NCI-H146 treated with DMSO at 0.1 percent for 48 hours (cell line): Measurements from ENCODE around the gene UBE2Q2.
A peak's percentile ranks its signal among the peaks of the same experiment; 100 is the strongest.
"Not testable (repeated sequence)": the region's sequence is repeated elsewhere in the genome, so short reads cannot be mapped to it uniquely, and the experiment has no call there.

ENCODE experiments used
- DNase-seq: peaks from one replicate; lab custom pipeline; 2025; ENCODE audit not compliant: unreplicated experiment; lab: John Stamatoyannopoulos, UW

Gene UBE2Q2

DNA sequence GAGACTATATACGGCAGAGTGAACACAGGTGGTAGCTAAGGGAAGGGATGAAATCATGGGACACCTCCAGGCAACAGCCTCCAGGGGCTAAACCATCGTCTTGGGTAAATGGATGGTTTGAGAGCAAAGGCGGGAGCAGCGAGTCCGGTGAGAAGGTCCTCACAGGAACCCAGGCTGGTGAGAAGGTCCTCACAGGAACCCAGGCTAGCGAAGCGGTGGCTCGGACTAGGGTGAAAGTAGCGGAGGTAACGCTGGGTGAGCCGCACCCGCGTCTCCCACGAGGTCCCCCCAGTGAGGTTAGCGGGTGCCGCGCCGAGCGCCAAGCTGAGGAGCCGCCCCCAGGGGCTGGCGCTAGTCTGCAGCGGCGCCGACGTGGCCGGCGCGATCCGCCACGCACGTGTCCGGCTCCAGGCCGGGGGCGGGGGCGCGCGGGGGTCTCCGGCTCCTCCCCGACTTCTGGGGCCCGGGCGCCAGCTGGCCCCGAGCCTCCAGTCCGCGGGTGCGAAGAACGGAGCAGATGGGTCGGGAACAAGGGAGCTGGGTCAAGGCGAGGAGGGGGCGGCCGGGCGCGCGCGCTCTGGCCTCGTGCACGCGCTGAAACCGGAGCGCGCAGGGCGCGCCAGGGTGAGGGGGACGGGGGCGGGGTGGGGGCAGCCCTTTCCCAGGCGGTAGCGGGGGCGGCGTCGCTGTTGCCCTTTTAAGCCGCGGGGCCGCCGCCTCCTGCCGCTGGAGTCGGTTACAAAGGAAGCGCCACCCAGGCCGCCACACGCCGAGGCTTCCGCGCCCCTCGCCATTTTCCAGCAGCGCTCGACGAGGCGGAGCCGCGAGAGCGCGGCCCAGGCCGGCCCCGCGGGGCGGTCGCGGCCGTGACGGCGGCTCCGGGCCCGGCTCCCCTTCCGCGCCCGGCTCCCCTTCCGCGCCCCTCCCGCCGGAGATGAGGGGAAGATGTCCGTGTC is at the start of gene UBE2Q2:
Gene UBE2Q2 (plus strand): TSS at position 726 of the 956 bp plus-strand sequence. CDS start 220 bp downstream, at position 946.
- DNase-seq, result peak; percentile 38

DNA sequence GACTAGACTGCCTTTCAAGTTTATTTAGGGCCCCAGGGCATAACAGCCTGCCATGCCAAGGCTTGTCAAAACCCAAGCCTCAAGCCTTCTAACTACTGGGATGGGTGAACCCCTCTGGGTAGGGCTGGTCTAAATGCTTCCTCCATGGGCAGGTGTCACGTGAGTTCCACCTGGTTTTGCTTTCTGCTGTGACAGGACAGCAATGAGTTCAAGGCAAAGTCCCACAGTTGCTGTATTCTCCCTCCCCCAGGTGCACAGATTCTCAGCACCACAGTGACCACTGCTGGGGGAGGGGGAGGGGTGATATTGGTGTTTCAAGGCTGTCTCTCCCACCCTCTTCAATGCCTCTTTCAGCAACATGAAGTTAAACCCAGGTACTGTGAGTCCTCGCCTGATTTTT is 46.9 kb upstream of the UBE2Q2 start:
- DNase-seq, result no peak

DNA sequence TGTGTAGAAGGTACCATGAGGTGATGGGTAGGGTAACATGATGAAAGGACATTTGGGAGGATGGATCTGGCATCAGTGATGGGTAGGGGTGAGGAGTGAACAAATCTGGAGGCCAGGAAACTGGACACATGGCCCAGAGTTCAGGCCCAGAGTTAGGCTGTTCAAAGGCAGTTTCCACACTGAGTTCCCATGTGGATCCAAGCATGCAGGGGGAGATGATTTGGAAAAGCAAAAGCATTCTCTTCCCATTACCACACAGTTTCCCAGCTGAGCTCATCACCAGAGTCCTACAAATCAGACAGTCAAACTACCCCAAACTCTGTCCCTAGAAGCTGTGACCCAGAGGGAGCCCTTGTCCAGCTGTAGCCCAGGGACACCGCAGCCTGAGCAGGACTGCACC is 46.1 kb upstream of the UBE2Q2 start:
- DNase-seq, result not testable (repeated sequence)

DNA sequence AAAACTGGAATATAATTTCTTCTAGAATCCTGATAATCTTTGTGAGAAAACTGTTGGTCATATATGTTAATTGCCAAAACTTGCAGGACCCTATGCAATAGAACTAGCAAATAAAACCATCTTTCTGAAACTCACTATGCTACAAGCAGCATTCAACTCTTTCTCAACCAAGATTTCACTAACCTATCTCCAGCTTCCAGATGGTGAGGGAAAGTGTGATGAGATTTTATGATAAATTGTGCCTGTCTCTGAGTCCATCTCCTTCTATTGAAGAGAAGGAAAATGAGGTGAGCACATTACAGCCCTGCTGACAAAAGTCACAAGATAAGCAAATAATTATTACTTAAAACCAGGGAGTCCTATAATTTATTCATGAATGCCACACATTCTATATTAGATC is 44.1 kb upstream of the UBE2Q2 start:
- DNase-seq, result no peak

DNA sequence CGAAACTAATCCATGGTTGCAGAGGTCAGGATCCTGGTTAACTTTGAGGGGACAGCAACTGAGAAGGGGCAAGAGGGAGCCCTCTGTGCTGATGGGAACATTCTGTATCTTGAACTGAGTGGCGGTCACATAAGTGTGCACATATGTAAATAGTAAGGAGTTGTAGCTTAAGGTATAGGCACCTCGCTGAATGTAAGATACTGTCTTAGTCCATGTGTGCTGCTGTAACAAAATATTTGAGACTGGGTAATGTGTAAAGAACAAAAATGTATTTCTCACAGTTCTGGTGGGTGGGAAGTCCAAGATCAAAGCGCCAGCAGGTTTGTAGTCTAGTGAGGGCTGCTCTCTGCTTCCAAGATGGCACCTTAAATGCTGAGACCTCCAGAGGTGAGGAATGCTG is 42.8 kb upstream of the UBE2Q2 start:
- DNase-seq, result not testable (repeated sequence)

DNA sequence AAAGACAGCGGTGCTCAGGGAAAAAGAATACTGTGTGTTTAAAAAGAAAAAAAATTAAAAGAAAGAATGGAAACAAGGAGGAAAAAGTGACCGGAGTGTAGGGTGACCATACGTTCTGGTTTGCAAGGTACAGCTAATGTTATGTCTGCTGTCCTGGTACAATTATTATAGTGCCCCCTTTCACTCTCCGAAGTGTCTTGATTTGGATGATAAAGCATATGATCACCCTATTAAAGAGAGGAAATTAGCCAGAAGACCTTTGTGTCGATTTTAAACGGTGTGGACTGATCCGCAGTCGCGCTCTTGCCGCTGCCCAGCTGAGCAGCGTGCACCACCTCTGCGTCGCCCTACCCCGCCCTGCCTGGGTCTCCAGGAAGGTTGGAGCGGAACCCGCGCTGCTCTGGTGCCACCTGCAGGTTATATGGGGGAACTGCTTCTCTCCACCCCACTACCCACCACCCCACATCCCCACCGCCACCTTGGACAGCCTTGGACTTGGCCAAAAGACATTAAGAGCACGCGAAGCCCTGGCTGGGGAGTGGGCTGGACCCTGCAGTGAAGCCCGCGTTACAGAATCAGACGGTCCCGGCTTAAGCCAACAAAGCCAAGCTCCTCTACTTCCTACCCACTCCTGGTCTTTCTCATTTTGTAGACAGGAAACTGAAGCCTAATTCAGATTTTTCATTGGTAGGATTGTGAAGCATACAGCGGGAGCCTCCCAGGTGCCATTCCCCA is 41.2 kb upstream of the UBE2Q2 start:
- DNase-seq, result peak; percentile 35

DNA sequence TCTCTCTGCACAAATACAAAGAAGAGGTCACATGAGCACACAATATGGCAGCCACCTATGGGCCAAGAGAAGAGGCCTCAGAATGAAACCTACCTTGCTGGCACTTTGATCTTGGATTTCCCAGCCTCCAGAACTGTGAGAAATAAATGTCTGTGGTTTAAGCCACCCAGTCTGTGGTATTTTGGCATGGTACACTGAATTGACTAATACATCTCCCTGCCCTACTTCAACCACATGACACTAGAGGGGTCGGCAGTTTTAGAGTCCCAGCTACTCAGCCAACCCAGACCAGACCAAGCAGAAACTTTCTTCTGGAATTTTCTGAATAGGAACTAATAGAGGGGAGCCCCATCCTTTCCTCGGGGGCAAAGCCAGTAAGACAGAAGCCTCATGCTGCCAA is 35.8 kb upstream of the UBE2Q2 start:
- DNase-seq, result not testable (repeated sequence)

DNA sequence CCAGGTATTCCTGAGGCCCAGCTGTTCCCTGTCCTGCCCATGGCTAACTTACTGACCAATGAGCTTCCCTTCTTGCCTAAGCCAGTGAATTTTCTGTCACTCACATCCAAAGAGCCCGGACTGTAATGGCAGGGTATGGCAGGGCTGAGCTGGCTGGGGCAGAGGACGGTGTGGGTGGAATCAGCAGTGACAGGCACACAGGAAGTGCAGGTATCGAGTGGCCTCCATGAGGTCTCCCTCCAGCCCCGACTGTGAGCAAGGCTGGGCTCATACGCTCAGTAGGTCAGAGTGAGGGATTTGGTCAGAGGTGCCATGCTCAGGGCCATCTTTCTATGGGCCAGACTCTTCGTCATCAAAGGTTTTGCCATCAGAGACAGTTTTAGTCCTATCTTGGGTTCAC is 35.2 kb upstream of the UBE2Q2 start:
- not testable (repeated sequence) for DNase-seq

DNA sequence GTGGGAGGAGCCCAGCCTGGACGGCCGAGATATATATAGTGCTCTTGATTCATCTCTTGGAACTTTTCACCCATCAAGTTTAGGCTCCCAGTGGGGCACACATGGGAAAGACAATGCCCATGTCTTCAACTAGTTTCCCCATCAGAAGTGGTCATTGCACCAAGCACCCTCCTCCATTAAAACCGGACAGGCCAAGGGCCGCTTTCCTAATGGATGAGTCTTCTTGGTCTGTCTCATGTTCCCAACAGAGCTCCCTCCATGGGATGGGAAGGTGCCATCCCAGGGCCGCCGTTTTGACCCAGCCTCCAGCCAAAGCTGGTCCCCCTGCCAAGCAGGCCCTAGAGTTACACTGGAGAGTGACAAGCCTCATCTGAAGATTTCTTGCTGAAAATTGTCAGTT is 34.7 kb upstream of the UBE2Q2 start:
- DNase-seq, result no peak

DNA sequence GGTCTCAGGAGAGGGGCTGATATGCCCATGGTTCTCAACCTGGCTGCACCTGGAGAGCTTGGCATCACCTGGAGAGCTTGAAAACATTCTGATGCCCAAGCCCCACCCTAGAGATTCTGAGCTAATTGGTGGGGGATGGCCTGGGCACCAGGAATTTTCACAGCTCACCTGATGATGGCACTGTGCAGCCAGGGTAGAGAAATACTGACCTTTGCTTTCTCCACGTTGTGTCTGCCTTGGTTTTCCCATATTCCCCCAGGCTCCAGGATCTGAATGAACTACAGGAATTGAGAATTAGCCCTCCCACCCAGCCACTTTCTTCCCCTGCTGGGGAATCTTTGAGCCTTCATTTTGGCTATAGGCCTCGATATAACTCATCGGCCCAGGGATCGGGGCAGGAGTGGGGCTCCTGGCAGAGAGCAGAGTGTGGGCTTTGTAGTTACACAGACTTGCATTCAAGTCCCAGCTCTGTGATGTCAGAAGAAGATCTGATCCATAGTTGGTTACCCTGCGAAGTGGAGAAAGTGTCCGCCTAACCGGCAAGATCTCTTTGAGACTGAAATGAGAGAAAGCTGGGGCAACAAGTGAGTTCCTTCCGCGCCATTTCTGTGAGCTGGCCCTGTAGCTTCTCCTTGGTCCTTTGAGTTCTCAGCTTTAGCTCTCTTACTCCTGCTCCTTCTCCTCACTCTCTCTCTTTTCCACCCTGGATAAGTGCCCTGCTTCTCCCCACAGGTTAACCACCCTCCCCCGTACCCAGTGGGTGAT is 33.1 kb upstream of the UBE2Q2 start:
- peak; percentile 12 for DNase-seq

DNA sequence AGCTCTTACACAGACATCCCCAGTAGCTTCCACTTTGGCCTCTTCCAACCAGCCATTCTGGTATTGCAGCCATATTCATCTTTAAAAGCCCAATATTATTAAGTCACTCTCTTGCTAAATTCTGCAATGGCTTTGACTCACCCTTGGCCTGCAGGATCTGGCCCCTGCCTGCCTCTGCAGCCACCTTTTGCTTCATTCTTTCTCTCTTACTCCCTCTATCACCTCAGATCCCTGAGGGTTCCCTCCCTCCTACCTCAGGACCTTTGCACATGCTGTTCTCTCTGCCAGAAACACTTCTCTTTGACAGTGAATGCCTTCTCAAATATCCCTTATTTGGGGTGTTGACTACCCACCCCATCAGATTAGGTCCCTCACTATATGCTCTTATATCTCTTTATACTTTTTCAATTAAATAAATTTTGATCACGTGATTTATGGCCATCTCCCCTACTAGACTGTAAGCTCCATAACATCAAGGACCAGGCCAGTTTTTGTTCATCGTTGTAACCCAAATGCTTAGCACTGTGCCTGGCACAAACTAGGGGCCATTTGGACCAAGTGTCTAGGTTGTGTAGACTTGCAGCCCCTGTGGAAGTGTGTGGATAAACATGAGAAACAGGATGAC is 32.3 kb upstream of the UBE2Q2 start:
- no peak for DNase-seq

DNA sequence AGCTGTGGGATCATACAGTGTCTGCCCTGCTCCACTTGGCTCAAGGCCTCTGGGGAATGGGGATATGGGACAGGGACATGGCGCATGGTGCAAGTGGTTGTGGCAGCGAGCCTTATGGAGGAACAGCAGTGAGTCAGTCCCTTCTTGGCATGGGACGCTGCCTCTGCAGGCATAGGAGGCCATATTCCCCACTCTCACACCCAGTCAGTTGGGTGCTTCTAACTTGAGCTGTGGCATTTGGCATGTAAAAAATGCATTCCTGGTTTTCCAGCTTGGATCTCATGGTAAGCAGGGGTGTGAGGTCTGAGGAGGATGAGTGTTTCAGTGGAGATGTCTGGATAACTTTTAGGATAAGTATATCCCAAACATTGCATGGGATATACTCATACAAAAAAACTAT is 31.6 kb upstream of the UBE2Q2 start:
- DNase-seq, result no peak

DNA sequence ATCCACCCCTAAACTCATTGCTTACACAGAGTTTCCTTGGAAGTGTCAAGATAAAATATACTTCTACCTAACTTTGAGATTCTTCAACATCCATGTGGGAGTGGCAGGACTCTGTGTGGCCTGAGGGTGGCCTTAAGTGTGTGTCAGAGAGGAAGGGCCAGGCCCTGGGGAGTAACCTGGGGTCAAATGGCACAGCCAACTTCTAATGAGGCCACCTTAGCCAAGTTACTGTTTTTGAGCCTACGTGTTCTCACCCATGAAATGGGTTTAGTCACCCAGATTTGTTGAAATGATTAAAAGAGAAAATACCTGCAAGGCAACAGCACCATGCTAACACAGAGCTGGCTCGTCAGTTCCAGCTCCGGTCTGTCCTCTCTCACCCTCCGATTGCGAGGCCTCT is 28.5 kb upstream of the UBE2Q2 start:
- no peak for DNase-seq

DNA sequence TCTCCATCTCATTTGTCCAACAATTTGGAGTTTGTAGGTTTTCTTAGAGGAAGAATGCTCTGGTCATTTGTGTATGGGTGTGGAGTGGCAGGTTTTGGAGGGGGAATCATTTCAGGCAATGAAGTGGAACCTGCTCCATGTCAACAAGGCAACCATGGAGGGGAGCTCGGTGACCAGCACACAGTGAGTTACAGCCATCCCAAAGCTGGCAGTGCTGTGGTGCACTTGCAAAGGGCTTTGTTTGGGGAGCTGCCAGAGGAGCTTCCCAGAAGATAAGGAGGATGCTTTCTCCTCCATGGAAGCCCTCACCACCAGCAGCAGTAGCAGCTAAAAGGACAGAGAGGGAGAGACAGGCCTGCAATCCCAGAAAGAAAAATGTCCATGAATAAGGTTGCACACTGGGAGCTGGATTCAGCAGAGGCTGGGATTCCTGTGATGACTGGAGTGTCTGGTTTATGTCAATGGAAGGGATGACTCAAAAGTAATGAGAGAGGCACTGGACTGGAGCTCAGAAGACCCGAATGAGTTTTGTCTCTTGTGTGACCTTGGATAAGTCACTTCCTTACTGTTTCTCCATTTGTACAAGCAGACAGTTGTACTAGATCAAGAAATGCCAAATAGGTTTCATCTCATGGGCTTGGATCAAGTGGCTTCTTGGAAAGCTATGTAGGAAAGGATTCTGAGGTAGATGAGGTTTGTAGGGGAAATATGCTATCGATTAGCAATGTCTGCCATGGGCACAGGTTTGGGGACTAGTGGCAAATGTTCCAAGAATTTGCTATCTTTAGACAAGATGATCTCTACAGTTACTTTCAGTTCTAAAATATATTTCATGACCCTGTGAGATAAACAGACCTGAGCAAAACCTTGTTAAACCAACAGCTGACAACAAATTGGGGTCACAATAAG is 27.2 kb upstream of the UBE2Q2 start:
- no peak for DNase-seq

DNA sequence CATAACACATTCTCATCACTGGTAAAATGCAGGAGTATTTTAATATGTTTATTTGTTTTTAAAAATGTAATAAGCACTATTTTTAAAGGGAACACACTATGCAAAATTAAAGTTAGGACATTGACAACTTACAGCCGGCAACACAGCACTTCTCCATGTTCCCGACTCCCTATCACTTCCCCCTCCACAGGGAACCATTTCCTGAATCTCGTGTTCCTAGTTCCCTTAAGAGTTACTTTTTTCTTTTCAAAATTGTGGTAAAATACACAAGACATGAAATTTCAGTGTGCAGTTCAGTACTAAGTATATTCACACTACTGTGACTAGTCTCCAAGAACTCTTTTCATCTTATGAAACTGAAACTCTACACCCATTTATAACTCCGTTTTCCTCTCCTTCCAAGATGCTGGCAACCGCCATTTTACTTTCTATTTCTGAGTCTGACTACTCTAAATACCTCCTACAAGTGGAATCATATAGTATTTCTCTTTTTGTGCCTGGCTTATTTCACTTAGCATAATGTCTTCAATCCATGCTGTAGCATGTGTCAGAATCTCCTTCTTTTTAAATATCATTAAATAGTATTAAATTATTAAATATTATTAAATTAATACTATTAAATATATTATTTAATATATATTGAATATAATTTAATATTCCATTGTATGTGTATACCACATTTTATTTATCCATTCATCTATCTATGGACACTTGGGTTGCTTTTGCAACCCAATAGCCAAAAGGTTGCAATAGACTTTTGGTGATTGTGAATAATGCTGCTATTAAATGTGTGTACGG is 25.9 kb upstream of the UBE2Q2 start:
- DNase-seq, result no peak

DNA sequence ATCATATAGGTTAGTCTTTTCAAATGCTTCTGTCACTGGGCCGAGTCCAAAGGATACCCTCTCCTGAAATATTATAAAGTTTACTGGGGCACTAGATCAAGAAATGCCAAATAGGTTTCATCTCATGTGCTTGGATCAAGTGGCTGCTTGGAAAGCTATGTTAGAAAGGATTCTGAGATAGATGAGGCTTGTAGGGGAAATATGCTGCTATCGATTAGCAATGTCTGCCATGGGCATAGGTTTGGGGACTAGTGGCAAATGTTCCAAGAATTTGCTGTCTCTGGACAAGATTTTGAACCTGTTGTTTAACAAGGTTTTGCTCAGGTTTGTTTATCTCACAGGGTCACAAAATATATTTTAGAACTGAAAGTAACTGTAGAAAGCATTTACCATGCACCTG is 23.0 kb upstream of the UBE2Q2 start:
- DNase-seq, result no peak

DNA sequence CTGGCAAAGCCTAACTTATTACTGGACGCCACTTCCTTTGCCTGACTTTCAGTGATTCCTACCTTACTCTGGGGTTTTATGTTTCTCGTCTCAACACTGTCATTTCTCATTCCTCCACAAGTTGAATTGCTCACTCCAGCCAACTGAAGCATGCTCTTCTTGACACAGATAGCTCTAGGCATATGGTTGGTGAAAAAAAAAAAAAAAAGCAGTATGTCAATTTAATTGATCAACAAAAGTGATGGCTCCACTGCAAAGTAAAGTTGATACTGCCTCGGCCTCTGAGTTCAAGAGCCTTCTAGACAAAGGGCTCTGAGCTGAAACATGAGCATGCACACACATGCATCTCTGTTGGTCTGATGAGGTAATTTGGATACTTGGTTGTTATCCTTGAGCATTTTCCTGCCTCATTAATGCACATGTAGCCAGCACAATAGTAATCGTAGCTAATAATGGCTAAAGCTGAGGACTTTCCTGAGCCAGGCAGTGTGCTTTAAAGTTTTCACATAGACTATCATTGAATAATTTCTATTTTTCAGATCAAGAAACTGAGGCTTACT is 21.4 kb upstream of the UBE2Q2 start:
- no peak for DNase-seq

DNA sequence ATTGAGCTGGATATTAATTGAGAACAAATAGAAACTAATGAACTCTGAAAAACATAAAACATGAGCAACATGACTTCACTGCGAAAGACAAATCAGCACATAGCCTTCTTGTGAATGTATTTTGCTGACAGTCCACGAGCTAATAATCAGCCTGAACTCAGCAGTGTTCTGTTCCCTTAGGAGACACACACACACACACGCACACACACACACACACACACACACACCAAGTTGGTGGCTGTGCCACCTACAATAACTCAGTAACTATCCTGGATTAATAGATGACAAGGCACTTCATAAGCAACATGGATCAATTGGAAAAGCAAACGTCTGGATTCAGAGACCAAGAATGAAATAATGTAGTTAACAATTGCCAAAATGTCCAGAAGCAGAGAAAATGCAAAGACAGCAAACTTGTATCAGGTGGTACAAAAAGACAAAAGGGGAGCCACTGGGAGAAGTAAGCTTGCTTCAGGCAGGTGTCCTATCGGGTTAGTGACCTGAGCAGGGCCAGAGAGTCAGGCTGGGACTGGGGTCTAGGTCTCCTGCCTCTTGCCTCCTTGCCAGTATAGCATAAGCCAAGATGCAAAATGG is 20.5 kb upstream of the UBE2Q2 start:
- DNase-seq, result no peak
